GM19035 (cell line): ENCODE results near the gene SENP1.

Experiments
- ATAC-seq: cut with Tn5 transposase; IDR thresholded peaks from one replicate; pipeline ENCODE4 v1.9.1; 2021; ENCODE audit not compliant: unreplicated experiment

The SENP1 gene

GRCh38 chr12:48001505-48002413 is 104.1 kb downstream of the SENP1 start:
- ATAC-seq: no peak

GRCh38 chr12:48000878-48001504 is 104.9 kb downstream of the SENP1 start:
- no peak for ATAC-seq

- ATAC-seq: no peak
Observed at GRCh38 chr12:47999816-48000215, 106.1 kb downstream of the SENP1 start.

GRCh38 chr12:47997321-47997720 is 108.6 kb downstream of the SENP1 start:
- no peak for ATAC-seq

GRCh38 chr12:47995981-47996401 is 109.9 kb downstream of the SENP1 start:
- no peak for ATAC-seq

GRCh38 chr12:47993491-47993890 is 112.4 kb downstream of the SENP1 start:
- ATAC-seq: no peak
